ENCODE data around the gene SNX30.
A peak's percentile ranks its signal among the peaks of the same experiment; 100 is the strongest.

Gene SNX30

DNA sequence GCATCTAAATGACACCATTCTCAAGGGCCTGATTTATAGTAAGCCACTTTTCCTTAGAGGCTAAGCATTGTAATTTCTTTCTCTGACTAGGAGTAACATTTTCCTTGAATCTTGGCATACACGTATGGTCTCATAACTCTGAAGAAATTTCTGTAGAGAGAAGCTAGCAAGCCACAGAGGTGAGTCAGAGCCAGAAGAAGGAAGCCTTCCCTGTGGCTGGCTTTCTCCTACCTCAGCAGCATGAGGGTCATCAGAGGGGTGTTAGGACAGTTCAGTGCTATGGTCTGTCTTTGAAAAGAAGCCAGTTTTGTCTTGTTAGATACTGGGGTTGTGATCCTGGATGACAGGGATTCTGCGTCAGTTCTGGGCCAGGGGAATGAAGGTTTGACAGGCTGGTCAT is 3.2 kb downstream of the SNX30 start:
- H3K4me1 ChIP-seq (ENCODE audit: insufficient read depth, low read length) = peaks cover 20% of the 10 kb centered on the region
- WGBS = 83% methylated on average over 2 of the region's 2 CpGs
- no peak overlapping the region for H3K27ac ChIP-seq (ENCODE audit: low read depth, low read length)
- H3K9ac ChIP-seq (ENCODE audit: low read depth, low read length) = no peak overlapping the region
- H3K9me3 ChIP-seq (ENCODE audit: insufficient read depth, low read depth, low read length) = no peaks in the 10 kb centered on the region
- peaks cover 5% of the 10 kb centered on the region; the same call in 1 of the 2 replicates for H3K27me3 ChIP-seq (ENCODE audit: insufficient read depth, low read length)
- no peak overlapping the region for H3K4me3 ChIP-seq (ENCODE audit: low read length)
- no peaks in the 10 kb centered on the region for H3K36me3 ChIP-seq (ENCODE audit: insufficient read depth, low read length)

GRCh38 chr9:112754578-112754977 is 4.0 kb downstream of the SNX30 start:
- H3K4me1 ChIP-seq (ENCODE audit: insufficient read depth, low read length) = peaks cover 20% of the 10 kb centered on the region
- H3K27me3 ChIP-seq (ENCODE audit: insufficient read depth, low read length) = peaks cover under 1% of the 10 kb centered on the region; the same call in 1 of the 2 replicates
- WGBS = 39% methylated on average over 3 of the region's 3 CpGs
- H3K4me3 ChIP-seq (ENCODE audit: low read length) = no peak overlapping the region
- no peaks in the 10 kb centered on the region for H3K36me3 ChIP-seq (ENCODE audit: insufficient read depth, low read length)
- H3K9ac ChIP-seq (ENCODE audit: low read depth, low read length) = no peak overlapping the region; the same call in 1 of the 2 replicates
- no peaks in the 10 kb centered on the region for H3K9me3 ChIP-seq (ENCODE audit: insufficient read depth, low read depth, low read length)
- H3K27ac ChIP-seq (ENCODE audit: low read depth, low read length) = no peak overlapping the region

DNA sequence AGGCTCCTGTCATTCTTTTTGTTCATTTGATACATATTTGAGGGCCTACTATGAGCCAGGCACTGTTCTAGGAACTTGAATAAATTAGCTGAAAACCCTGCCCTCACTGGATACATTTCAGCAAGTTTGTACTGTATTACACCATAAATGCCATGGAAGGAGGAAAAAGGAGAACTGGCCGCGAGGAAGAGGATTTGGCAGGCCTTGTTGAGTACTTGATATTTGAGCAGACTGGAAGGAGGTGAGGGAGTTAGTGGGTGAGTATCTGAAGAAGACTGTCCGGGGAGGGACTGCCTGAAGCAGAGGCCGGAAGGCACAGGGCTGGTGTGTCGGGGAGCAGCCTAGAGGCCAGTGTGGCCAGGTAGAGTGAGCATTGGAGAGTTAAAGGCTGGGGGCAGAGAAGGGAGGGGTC is 4.5 kb downstream of the SNX30 start:
- no peak overlapping the region for H3K4me3 ChIP-seq (ENCODE audit: low read length)
- no peak overlapping the region; the same call in 1 of the 2 replicates for H3K9ac ChIP-seq (ENCODE audit: low read depth, low read length)
- no peaks in the 10 kb centered on the region for H3K27me3 ChIP-seq (ENCODE audit: insufficient read depth, low read length)
- H3K36me3 ChIP-seq (ENCODE audit: insufficient read depth, low read length) = no peaks in the 10 kb centered on the region
- 46% methylated on average over 5 of the region's 5 CpGs for WGBS
- H3K9me3 ChIP-seq (ENCODE audit: insufficient read depth, low read depth, low read length) = no peaks in the 10 kb centered on the region
- peak overlapping the region; percentile 48; the same call in 1 of the 2 replicates for H3K27ac ChIP-seq (ENCODE audit: low read depth, low read length)
- peaks cover 20% of the 10 kb centered on the region for H3K4me1 ChIP-seq (ENCODE audit: insufficient read depth, low read length)

DNA sequence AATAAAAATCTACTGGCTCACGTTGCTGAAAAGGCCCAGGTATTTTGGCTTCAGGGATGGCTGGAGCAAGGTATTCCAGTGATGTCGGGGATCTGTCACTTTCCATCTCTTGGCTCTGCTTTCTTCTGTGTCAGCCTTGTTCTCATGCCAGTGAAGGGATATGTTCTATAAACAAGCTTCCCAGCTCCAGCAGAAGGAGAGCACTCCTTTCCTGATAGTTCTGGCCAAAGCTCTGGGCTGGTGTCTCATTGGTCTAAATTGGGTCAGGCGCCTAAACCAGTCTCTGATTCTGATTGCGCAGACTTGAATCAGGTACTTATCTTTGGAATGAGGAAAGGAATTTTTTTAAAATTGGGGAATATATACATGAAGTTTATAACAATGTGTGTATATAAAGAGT is 5.1 kb downstream of the SNX30 start:
- Histone ChIP-seq H3K36me3 (ENCODE audit: insufficient read depth, low read length) (no peaks in the 10 kb centered on the region), H3K27me3 (ENCODE audit: insufficient read depth, low read length) (no peaks in the 10 kb centered on the region), H3K9ac (ENCODE audit: low read depth, low read length) (no peak overlapping the region), H3K27ac (ENCODE audit: low read depth, low read length) (no peak overlapping the region), H3K4me3 (ENCODE audit: low read length) (no peak overlapping the region), H3K9me3 (ENCODE audit: insufficient read depth, low read depth, low read length) (no peaks in the 10 kb centered on the region), H3K4me1 (ENCODE audit: insufficient read depth, low read length) (peaks cover 20% of the 10 kb centered on the region)
- 81% methylated on average over 4 of the region's 4 CpGs for WGBS

DNA sequence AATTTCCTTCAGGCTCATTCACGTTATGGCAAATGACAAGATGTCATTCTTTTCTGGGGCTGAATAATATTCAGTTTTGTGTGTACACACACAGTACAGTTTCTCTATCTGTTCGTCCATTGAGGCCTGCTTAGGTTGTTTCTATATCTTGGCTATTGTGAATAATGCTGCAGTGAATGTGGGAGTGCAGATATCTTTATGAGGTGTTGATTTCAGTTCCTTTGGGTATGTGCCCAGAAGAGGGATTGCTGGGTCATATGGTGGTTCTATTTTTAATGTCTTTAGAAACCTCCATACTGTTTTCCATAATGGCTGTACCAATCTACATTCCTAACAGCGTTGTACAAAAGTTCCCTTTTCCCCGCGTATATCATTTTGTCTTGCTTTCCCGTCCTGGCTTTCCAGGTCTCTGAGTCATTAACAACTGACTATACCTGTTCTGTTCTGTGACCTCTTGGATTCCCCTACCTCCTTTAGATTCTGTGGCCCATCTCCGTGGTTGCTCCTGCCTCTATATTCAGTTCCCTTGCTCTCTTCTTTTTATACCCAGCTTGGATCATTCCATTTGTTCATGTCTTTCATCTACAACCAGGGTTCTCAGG is 6.8 kb downstream of the SNX30 start:
- 88% methylated on average over 7 of the region's 7 CpGs for WGBS
- no peaks in the 10 kb centered on the region for H3K9me3 ChIP-seq (ENCODE audit: insufficient read depth, low read depth, low read length)
- no peak overlapping the region for H3K9ac ChIP-seq (ENCODE audit: low read depth, low read length)
- no peak overlapping the region for H3K4me3 ChIP-seq (ENCODE audit: low read length)
- H3K36me3 ChIP-seq (ENCODE audit: insufficient read depth, low read length) = no peaks in the 10 kb centered on the region
- no peak overlapping the region for H3K27ac ChIP-seq (ENCODE audit: low read depth, low read length)
- H3K27me3 ChIP-seq (ENCODE audit: insufficient read depth, low read length) = no peaks in the 10 kb centered on the region
- peaks cover 15% of the 10 kb centered on the region; the same call in 1 of the 2 replicates for H3K4me1 ChIP-seq (ENCODE audit: insufficient read depth, low read length)

- no peak overlapping the region for H3K4me3 ChIP-seq (ENCODE audit: low read length)
- 97% methylated on average over 2 of the region's 2 CpGs for WGBS
- no peak overlapping the region for H3K9ac ChIP-seq (ENCODE audit: low read depth, low read length)
- no peak overlapping the region for H3K27ac ChIP-seq (ENCODE audit: low read depth, low read length)
- H3K9me3 ChIP-seq (ENCODE audit: insufficient read depth, low read depth, low read length) = no peaks in the 10 kb centered on the region
- no peaks in the 10 kb centered on the region for H3K27me3 ChIP-seq (ENCODE audit: insufficient read depth, low read length)
- peaks cover 15% of the 10 kb centered on the region; the same call in 1 of the 2 replicates for H3K4me1 ChIP-seq (ENCODE audit: insufficient read depth, low read length)
- H3K36me3 ChIP-seq (ENCODE audit: insufficient read depth, low read length) = no peaks in the 10 kb centered on the region
These were observed 7.4 kb downstream of the SNX30 start for GRCh38 chr9:112757940-112758339.

GRCh38 chr9:112760821-112761220 is 10.3 kb downstream of the SNX30 start:
- Histone ChIP-seq H3K27ac (ENCODE audit: low read depth, low read length) (no peak overlapping the region), H3K4me1 (ENCODE audit: insufficient read depth, low read length) (peaks cover 5% of the 10 kb centered on the region), H3K27me3 (ENCODE audit: insufficient read depth, low read length) (no peaks in the 10 kb centered on the region), H3K4me3 (ENCODE audit: low read length) (no peak overlapping the region), H3K9me3 (ENCODE audit: insufficient read depth, low read depth, low read length) (no peaks in the 10 kb centered on the region), H3K9ac (ENCODE audit: low read depth, low read length) (no peak overlapping the region), H3K36me3 (ENCODE audit: insufficient read depth, low read length) (no peaks in the 10 kb centered on the region)
- WGBS = 81% methylated on average over 8 of the region's 8 CpGs

GRCh38 chr9:112761912-112762655 is 11.5 kb downstream of the SNX30 start:
- Histone ChIP-seq H3K36me3 (ENCODE audit: insufficient read depth, low read length) (no peaks in the 10 kb centered on the region), H3K9me3 (ENCODE audit: insufficient read depth, low read depth, low read length) (0 out of 2 replicates have a peak, but pooled peaks cover 2% of the 10 kb centered on the region), H3K4me3 (ENCODE audit: low read length) (no peak overlapping the region), H3K4me1 (ENCODE audit: insufficient read depth, low read length) (peaks cover 4% of the 10 kb centered on the region), H3K27me3 (ENCODE audit: insufficient read depth, low read length) (no peaks in the 10 kb centered on the region), H3K27ac (ENCODE audit: low read depth, low read length) (no peak overlapping the region), H3K9ac (ENCODE audit: low read depth, low read length) (no peak overlapping the region)
- 95% methylated on average over 12 of the region's 12 CpGs for WGBS

- 94% methylated on average over 13 of the region's 13 CpGs for WGBS
These were observed 12.4 kb downstream of the SNX30 start for GRCh38 chr9:112762726-112763518.

GRCh38 chr9:112764344-112764743 is 13.8 kb downstream of the SNX30 start:
- Histone ChIP-seq H3K4me1 (ENCODE audit: insufficient read depth, low read length) (peaks cover 4% of the 10 kb centered on the region), H3K27me3 (ENCODE audit: insufficient read depth, low read length) (no peaks in the 10 kb centered on the region), H3K9ac (ENCODE audit: low read depth, low read length) (no peak overlapping the region), H3K36me3 (ENCODE audit: insufficient read depth, low read length) (no peaks in the 10 kb centered on the region), H3K9me3 (ENCODE audit: insufficient read depth, low read depth, low read length) (0 out of 2 replicates have a peak, but pooled peaks cover 2% of the 10 kb centered on the region), H3K4me3 (ENCODE audit: low read length) (no peak overlapping the region), H3K27ac (ENCODE audit: low read depth, low read length) (no peak overlapping the region)
- WGBS = 88% methylated on average over 5 of the region's 5 CpGs

More at GRCh38 chr9:112762726-112763518, 12.4 kb downstream of the SNX30 start:
- no peak overlapping the region for H3K9ac ChIP-seq (ENCODE audit: low read depth, low read length)
- H3K4me3 ChIP-seq (ENCODE audit: low read length) = no peak overlapping the region
- H3K4me1 ChIP-seq (ENCODE audit: insufficient read depth, low read length) = peaks cover 4% of the 10 kb centered on the region
- H3K36me3 ChIP-seq (ENCODE audit: insufficient read depth, low read length) = no peaks in the 10 kb centered on the region
- H3K27ac ChIP-seq (ENCODE audit: low read depth, low read length) = no peak overlapping the region
- 0 out of 2 replicates have a peak, but pooled peaks cover 2% of the 10 kb centered on the region for H3K9me3 ChIP-seq (ENCODE audit: insufficient read depth, low read depth, low read length)
- H3K27me3 ChIP-seq (ENCODE audit: insufficient read depth, low read length) = no peaks in the 10 kb centered on the region

DNA sequence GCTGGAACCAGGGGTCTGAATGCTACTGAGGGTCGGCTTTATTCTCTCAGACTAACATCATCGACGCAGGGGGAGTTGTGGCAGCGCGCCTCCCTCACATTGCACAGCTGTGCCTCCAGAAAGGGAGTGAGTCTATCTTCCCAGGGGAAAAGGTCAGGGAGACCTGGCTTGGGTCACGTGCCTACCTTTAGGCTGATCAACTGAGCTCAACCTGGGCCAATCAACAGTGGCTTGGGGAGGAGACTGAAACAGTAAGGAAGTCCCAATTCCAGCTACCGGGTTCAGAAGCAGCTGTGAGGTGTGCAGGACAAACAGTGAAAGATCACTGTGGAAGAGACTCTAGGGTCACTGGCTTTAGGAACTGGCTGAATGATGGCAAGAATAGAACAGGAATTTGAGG is 14.3 kb downstream of the SNX30 start:
- Histone ChIP-seq H3K36me3 (ENCODE audit: insufficient read depth, low read length) (no peaks in the 10 kb centered on the region), H3K27ac (ENCODE audit: low read depth, low read length) (no peak overlapping the region), H3K9ac (ENCODE audit: low read depth, low read length) (no peak overlapping the region), H3K4me1 (ENCODE audit: insufficient read depth, low read length) (peaks cover 4% of the 10 kb centered on the region), H3K27me3 (ENCODE audit: insufficient read depth, low read length) (no peaks in the 10 kb centered on the region), H3K4me3 (ENCODE audit: low read length) (no peak overlapping the region), H3K9me3 (ENCODE audit: insufficient read depth, low read depth, low read length) (0 out of 2 replicates have a peak, but pooled peaks cover 2% of the 10 kb centered on the region)
- WGBS = 82% methylated on average over 7 of the region's 7 CpGs

Measured in HUES64 (cell line).